ENCODE results near the gene VIPAS39.

Gene VIPAS39

DNA sequence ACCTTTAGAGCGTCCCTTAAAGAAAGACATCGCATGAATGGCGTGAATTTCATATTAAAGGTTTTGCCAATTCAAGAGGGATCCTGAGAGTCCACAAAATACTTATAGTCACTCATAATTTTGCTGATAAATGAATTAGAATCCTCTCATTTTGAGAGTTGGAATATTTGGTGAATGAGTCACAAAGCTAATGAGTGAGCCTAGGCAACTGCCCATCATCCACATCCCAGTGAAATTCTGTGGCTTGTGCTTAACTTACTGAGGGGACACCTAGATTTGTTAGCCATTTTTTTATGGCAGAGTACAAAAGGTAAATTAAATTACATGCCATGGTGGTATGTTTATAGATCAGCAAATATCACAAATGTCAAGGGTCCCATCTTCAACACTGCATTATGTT lies 21.4 kb downstream of the VIPAS39 start (continued):
- no peak for TF ChIP-seq YY1 (tag by site-specific recombination; IDR thresholded peaks at IDR 0.05)
- TF ChIP-seq ZNF248 (tag by site-specific recombination; IDR thresholded peaks at IDR 0.05): no peak
- TF ChIP-seq ZNF18 (tag by site-specific recombination; IDR thresholded peaks at IDR 0.05): no peak
- no peak for TF ChIP-seq SCRT2 (tag by site-specific recombination; IDR thresholded peaks at IDR 0.05)
- TF ChIP-seq, protein P1, sequence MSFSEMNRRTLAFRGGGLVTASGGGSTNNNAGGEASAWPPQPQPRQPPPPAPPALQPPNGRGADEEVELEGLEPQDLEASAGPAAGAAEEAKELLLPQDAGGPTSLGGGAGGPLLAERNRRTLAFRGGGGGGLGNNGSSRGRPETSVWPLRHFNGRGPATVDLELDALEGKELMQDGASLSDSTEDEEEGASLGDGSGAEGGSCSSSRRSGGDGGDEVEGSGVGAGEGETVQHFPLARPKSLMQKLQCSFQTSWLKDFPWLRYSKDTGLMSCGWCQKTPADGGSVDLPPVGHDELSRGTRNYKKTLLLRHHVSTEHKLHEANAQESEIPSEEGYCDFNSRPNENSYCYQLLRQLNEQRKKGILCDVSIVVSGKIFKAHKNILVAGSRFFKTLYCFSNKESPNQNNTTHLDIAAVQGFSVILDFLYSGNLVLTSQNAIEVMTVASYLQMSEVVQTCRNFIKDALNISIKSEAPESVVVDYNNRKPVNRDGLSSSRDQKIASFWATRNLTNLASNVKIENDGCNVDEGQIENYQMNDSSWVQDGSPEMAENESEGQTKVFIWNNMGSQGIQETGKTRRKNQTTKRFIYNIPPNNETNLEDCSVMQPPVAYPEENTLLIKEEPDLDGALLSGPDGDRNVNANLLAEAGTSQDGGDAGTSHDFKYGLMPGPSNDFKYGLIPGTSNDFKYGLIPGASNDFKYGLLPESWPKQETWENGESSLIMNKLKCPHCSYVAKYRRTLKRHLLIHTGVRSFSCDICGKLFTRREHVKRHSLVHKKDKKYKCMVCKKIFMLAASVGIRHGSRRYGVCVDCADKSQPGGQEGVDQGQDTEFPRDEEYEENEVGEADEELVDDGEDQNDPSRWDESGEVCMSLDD (tag by site-specific recombination; IDR thresholded peaks at IDR 0.05): no peak
- no peak for TF ChIP-seq RBAK (tag by site-specific recombination; IDR thresholded peaks at IDR 0.05)

DNA sequence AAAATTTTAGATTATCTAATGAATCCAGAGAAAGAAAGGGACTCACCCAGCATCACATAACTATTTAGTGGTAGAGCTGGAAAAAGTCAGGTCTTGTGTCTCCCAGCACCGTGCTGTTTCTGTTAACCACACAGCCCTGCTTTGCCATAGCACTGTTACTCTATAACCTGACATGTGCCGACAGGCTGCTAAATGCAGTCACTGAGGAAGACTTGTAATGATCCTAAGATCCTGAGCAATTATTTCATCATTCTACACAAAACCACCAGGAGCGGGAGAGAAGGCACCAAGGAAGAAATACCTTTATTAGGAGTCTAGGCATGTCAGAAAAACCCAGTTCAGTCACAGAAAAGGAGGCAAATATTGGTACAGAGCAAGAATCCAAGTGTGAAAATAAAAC lies 31.0 kb downstream of the VIPAS39 start:
- ChIA-PET POLR2A (no interaction called here), CTCF (interaction anchor here (0.9 kb wide), 1 partner anchor 110 kb away, joined by 6 read pairs; no protein-coding TSS in a partner anchor)
- Histone ChIP-seq H3K9me3 (ENCODE audit: control insufficient read depth, insufficient read depth, low read depth, low read length) (no peaks in the 10 kb centered on the region), H3K36me3 (ENCODE audit: control insufficient read depth in 2 of 2, insufficient read depth in 1 of 2, low read length in 2 of 2) (peaks cover 7 to 82% of the 10 kb centered on the region in 2 experiments; a peak in 2 of 3 replicates), H3K4me3 (ENCODE audit: low read depth, low read length) (no peak overlapping the region), H3K27ac (ENCODE audit: extremely low read depth, low read depth, low read length) (no peak overlapping the region), H3K4me1 (ENCODE audit: control insufficient read depth, insufficient read depth, low read length) (no peaks in the 10 kb centered on the region)
- no peak for TF ChIP-seq KLF1 (tag by site-specific recombination; IDR thresholded peaks at IDR 0.05)
- no peak for TF ChIP-seq ZNF133 (tag by site-specific recombination; IDR thresholded peaks at IDR 0.05)
- TF ChIP-seq ZNF626 (tag by site-specific recombination; IDR thresholded peaks at IDR 0.05): no peak
- TF ChIP-seq, protein P2, sequence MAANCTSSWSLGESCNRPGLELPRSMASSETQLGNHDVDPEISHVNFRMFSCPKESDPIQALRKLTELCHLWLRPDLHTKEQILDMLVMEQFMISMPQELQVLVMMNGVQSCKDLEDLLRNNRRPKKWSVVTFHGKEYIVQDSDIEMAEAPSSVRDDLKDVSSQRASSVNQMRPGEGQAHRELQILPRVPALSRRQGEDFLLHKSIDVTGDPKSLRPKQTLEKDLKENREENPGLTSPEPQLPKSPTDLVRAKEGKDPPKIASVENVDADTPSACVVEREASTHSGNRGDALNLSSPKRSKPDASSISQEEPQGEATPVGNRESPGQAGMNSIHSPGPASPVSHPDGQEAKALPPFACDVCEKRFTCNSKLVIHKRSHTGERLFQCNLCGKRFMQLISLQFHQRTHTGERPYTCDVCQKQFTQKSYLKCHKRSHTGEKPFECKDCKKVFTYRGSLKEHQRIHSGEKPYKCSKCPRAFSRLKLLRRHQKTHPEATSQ (tag by site-specific recombination; IDR thresholded peaks at IDR 0.05): no peak
- TF ChIP-seq ZNF362 (tag by site-specific recombination; IDR thresholded peaks at IDR 0.05): no peak
- no peak for TF ChIP-seq ZNF426 (tag by site-specific recombination; IDR thresholded peaks at IDR 0.05)
- TF ChIP-seq ZNF776 (tag by site-specific recombination; IDR thresholded peaks at IDR 0.05; ENCODE audit: borderline replicate concordance): no peak
- TF ChIP-seq ZNF529 (tag by site-specific recombination; IDR thresholded peaks at IDR 0.05; ENCODE audit: insufficient replicate concordance): no peak
- TF ChIP-seq ZNF433 (tag by site-specific recombination; IDR thresholded peaks at IDR 0.05; ENCODE audit: low read depth): no peak
- TF ChIP-seq MEIS1 (CRISPR knock-in tag; IDR thresholded peaks at IDR 0.05; ENCODE audit: borderline replicate concordance): no peak
- TF ChIP-seq ZNF211 (tag by site-specific recombination; IDR thresholded peaks at IDR 0.05; ENCODE audit: low read depth): no peak
- TF ChIP-seq ZNF169 (tag by site-specific recombination; IDR thresholded peaks at IDR 0.05): no peak
- no peak for TF ChIP-seq ZNF292 (tag by site-specific recombination; IDR thresholded peaks at IDR 0.05; ENCODE audit: borderline replicate concordance, low read depth)
- TF ChIP-seq ZNF580 (tag by site-specific recombination; IDR thresholded peaks at IDR 0.05): no peak
- no peak for TF ChIP-seq ZNF585B (tag by site-specific recombination; IDR thresholded peaks at IDR 0.05)
- no peak for TF ChIP-seq ZFP37 (tag by site-specific recombination; IDR thresholded peaks at IDR 0.05)
- TF ChIP-seq TRIM28 (IDR thresholded peaks at IDR 0.05; ENCODE audit: borderline replicate concordance, low read length): no peak
- TF ChIP-seq OSR2 (tag by site-specific recombination; IDR thresholded peaks at IDR 0.05): no peak
- no peak for TF ChIP-seq ZNF16 (tag by site-specific recombination; IDR thresholded peaks at IDR 0.05; ENCODE audit: low read depth)
- no peak for TF ChIP-seq KLF8 (tag by site-specific recombination; IDR thresholded peaks at IDR 0.05)

All from HEK293 (cell line).